ENCODE data around the gene SLC38A6.

SLC38A6 gene

GRCh38 chr14:60945984-60946383, 35.1 kb upstream of the SLC38A6 start:
- peak overlapping the region; percentile 5 for H3K27ac Mint-ChIP-seq
- H3K4me1 Mint-ChIP-seq = peaks cover 20% of the 10 kb centered on the region
- H3K4me3 Mint-ChIP-seq = no peak overlapping the region
- no peak for TF ChIP-seq CTCF (IDR thresholded peaks at IDR 0.05)
- H3K9me3 Mint-ChIP-seq = no peaks in the 10 kb centered on the region
- no peaks in the 10 kb centered on the region for H3K27me3 Mint-ChIP-seq (ENCODE audit: low read depth, poor library complexity)
- no peak for DNase-seq
- peaks cover 23% of the 10 kb centered on the region for H3K36me3 Mint-ChIP-seq (ENCODE audit: low read depth)

GRCh38 chr14:60946773-60947172, 34.3 kb upstream of the SLC38A6 start:
- DNase-seq = no peak
- Mint-ChIP-seq H3K9me3 (no peaks in the 10 kb centered on the region), H3K27me3 (ENCODE audit: low read depth, poor library complexity) (no peaks in the 10 kb centered on the region), H3K4me3 (no peak overlapping the region), H3K4me1 (peaks cover 20% of the 10 kb centered on the region), H3K36me3 (ENCODE audit: low read depth) (peaks cover 17% of the 10 kb centered on the region), H3K27ac (no peak overlapping the region)
- no peak for TF ChIP-seq CTCF (IDR thresholded peaks at IDR 0.05)

GRCh38 chr14:60951776-60952435, 29.1 kb upstream of the SLC38A6 start:
- peaks cover 6% of the 10 kb centered on the region for H3K4me1 Mint-ChIP-seq
- H3K9me3 Mint-ChIP-seq = peaks cover 19% of the 10 kb centered on the region
- no peak overlapping the region for H3K4me3 Mint-ChIP-seq
- no peak overlapping the region for H3K27ac Mint-ChIP-seq
- no peaks in the 10 kb centered on the region for H3K27me3 Mint-ChIP-seq (ENCODE audit: low read depth, poor library complexity)
- H3K36me3 Mint-ChIP-seq (ENCODE audit: low read depth) = peaks cover 21% of the 10 kb centered on the region
- no peak for TF ChIP-seq CTCF (IDR thresholded peaks at IDR 0.05)
- DNase-seq = no peak

- DNase-seq = no peak
- Mint-ChIP-seq H3K27me3 (ENCODE audit: low read depth, poor library complexity) (no peaks in the 10 kb centered on the region), H3K4me3 (no peak overlapping the region), H3K9me3 (peaks cover 59% of the 10 kb centered on the region), H3K27ac (no peak overlapping the region), H3K36me3 (ENCODE audit: low read depth) (peaks cover 57% of the 10 kb centered on the region), H3K4me1 (no peaks in the 10 kb centered on the region)
- TF ChIP-seq CTCF (IDR thresholded peaks at IDR 0.05) = no peak
These were observed 24.8 kb upstream of the SLC38A6 start for GRCh38 chr14:60956202-60956601.

GRCh38 chr14:60956632-60957031, 24.4 kb upstream of the SLC38A6 start:
- no peak for DNase-seq
- Mint-ChIP-seq H3K27me3 (ENCODE audit: low read depth, poor library complexity) (no peaks in the 10 kb centered on the region), H3K4me1 (no peaks in the 10 kb centered on the region), H3K4me3 (no peak overlapping the region), H3K9me3 (peaks cover 62% of the 10 kb centered on the region), H3K36me3 (ENCODE audit: low read depth) (peaks cover 61% of the 10 kb centered on the region), H3K27ac (no peak overlapping the region)
- no peak for TF ChIP-seq CTCF (IDR thresholded peaks at IDR 0.05)

- peaks cover 61% of the 10 kb centered on the region for H3K36me3 Mint-ChIP-seq (ENCODE audit: low read depth)
These were observed 22.9 kb upstream of the SLC38A6 start for GRCh38 chr14:60958146-60958545.

More at GRCh38 chr14:60958146-60958545, 22.9 kb upstream of the SLC38A6 start:
- no peak overlapping the region for H3K27ac Mint-ChIP-seq
- peaks cover under 1% of the 10 kb centered on the region for H3K4me1 Mint-ChIP-seq
- H3K27me3 Mint-ChIP-seq (ENCODE audit: low read depth, poor library complexity) = no peaks in the 10 kb centered on the region
- TF ChIP-seq CTCF (IDR thresholded peaks at IDR 0.05) = no peak
- no peak overlapping the region for H3K4me3 Mint-ChIP-seq
- no peak for DNase-seq
- peaks cover 62% of the 10 kb centered on the region for H3K9me3 Mint-ChIP-seq
